B cell (primary cell): ENCODE measurements around the gene LPCAT1.
"Not testable (repeated sequence)": the region's sequence is repeated elsewhere in the genome, so short reads cannot be mapped to it uniquely, and the experiment has no call there.

Experiments used
- EZH2 ChIP-seq: IDR thresholded peaks from 2 replicates; pipeline ENCODE4 v1.6.1; 2012; ENCODE audit warnings: borderline replicate concordance, low read depth, mild to moderate bottlenecking, moderate library complexity, low read length; ENCODE audit not compliant: insufficient read depth, poor library complexity, severe bottlenecking
- TF ChIP-seq, protein P1 (sequence below): fragments of 200-600 bp; IDR thresholded peaks from one replicate; pipeline ENCODE4 v1.8.0; 2022; ENCODE audit warnings: antibody characterized with exemption, mild to moderate bottlenecking

- TF ChIP-seq, protein P1, sequence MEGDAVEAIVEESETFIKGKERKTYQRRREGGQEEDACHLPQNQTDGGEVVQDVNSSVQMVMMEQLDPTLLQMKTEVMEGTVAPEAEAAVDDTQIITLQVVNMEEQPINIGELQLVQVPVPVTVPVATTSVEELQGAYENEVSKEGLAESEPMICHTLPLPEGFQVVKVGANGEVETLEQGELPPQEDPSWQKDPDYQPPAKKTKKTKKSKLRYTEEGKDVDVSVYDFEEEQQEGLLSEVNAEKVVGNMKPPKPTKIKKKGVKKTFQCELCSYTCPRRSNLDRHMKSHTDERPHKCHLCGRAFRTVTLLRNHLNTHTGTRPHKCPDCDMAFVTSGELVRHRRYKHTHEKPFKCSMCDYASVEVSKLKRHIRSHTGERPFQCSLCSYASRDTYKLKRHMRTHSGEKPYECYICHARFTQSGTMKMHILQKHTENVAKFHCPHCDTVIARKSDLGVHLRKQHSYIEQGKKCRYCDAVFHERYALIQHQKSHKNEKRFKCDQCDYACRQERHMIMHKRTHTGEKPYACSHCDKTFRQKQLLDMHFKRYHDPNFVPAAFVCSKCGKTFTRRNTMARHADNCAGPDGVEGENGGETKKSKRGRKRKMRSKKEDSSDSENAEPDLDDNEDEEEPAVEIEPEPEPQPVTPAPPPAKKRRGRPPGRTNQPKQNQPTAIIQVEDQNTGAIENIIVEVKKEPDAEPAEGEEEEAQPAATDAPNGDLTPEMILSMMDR: not testable (repeated sequence)
- TF ChIP-seq EZH2: not testable (repeated sequence)
Observed at GRCh38 chr5:1456110-1456881, 67.5 kb downstream of the LPCAT1 start.
